Activated naive CD4-positive, alpha-beta T cell treated with Interleukin-2 at 50 U/mL for 16 hours (primary cell): ENCODE measurements around the gene CLCN7.
A peak's percentile ranks its signal among the peaks of the same experiment; 100 is the strongest.

Experiments
- DNase-seq: peaks from one replicate; pipeline ENCODE4 v3.0.0-alpha.2; 2020

CLCN7 gene

GRCh38 chr16:1474796-1475551 is at the start of gene CLCN7:
Gene CLCN7, minus strand, starts transcription at chr16:1475028. Its CDS starts 54 bp downstream, at chr16:1474974.
- DNase-seq = peak; percentile 89

- no peak for DNase-seq
Measured at GRCh38 chr16:1524366-1524765, 49.5 kb upstream of the CLCN7 start.

GRCh38 chr16:1523581-1524245 is 48.9 kb upstream of the CLCN7 start:
- no peak for DNase-seq

- no peak for DNase-seq
Measured at GRCh38 chr16:1520461-1520860, 45.6 kb upstream of the CLCN7 start.

- no peak for DNase-seq
Measured at GRCh38 chr16:1519831-1520230, 45.0 kb upstream of the CLCN7 start.

GRCh38 chr16:1518626-1519135 is 43.9 kb upstream of the CLCN7 start:
- DNase-seq = no peak

GRCh38 chr16:1514507-1514906 is 39.7 kb upstream of the CLCN7 start:
- DNase-seq = no peak

- no peak for DNase-seq
Measured at GRCh38 chr16:1512774-1513173, 37.9 kb upstream of the CLCN7 start.

GRCh38 chr16:1511662-1512569 is 37.1 kb upstream of the CLCN7 start:
- DNase-seq = no peak

GRCh38 chr16:1510941-1511351 is 36.1 kb upstream of the CLCN7 start:
- no peak for DNase-seq

GRCh38 chr16:1510272-1510671 is 35.4 kb upstream of the CLCN7 start:
- DNase-seq = no peak

- no peak for DNase-seq
Measured at GRCh38 chr16:1509307-1510221, 34.7 kb upstream of the CLCN7 start.

GRCh38 chr16:1508494-1509187 is 33.8 kb upstream of the CLCN7 start:
- no peak for DNase-seq

GRCh38 chr16:1506494-1507213 is 31.8 kb upstream of the CLCN7 start:
- DNase-seq = no peak

GRCh38 chr16:1505912-1506311 is 31.1 kb upstream of the CLCN7 start:
- DNase-seq = no peak

- no peak for DNase-seq
Measured at GRCh38 chr16:1505073-1505844, 30.4 kb upstream of the CLCN7 start.

- no peak for DNase-seq
Measured at GRCh38 chr16:1503110-1503955, 28.5 kb upstream of the CLCN7 start.

- DNase-seq = no peak
Measured at GRCh38 chr16:1502092-1503004, 27.5 kb upstream of the CLCN7 start.
